Body of pancreas (tissue), 4 donors: ENCODE results near the gene S100A11.

Experiments
- CTCF ChIP-seq, 7 experiments: fragments of 450-650 bp in 4 of 7; fragments of 200-600 bp in 3 of 7; sonication (generic) in 3 of 7; IDR thresholded peaks; one replicate each; pipeline ENCODE4 v1.5.1; 2016 to 2019; ENCODE audit warnings: antibody characterized with exemption in 7 of 7
- POLR2A ChIP-seq, 3 donors: fragments of 450-650 bp; IDR thresholded peaks; one replicate each; pipeline ENCODE4 v1.6.1; 2016; ENCODE audit warnings: antibody characterized with exemption in 3 of 3, mild to moderate bottlenecking in 2 of 3

GRCh38 chr1:152020849-152021248, 16.0 kb downstream of the S100A11 start:
- TF ChIP-seq CTCF (IDR thresholded peaks at IDR 0.05) (no peak), POLR2A (IDR thresholded peaks at IDR 0.05) (no peak)
